SJSA1 (cell line): ENCODE measurements around the gene OOSP2. TPM values are rescaled to one million over a fixed set of nuclear protein-coding genes. Genes with fewer than 3 reads are reported as not detected.

Experiments
- DNase-seq, 2 experiments: peaks; one replicate each; pipeline ENCODE4 v3.0.0-alpha.2; 2015 to 2020; ENCODE audit warnings: low spot score in 2 of 2, low read depth in 1 of 2
- H3K27ac ChIP-seq: fragments of 250-450 bp; sonication (Bioruptor Pico); 2 replicates; pipeline ENCODE4 v1.5.1; 2020; ENCODE audit warnings: mild to moderate bottlenecking, moderate library complexity
- H3K27me3 ChIP-seq: fragments of 250-450 bp; sonication (Bioruptor Pico); replicated peaks from 2 replicates; pipeline ENCODE4 v1.5.1; 2020; ENCODE audit warnings: mild to moderate bottlenecking, moderate library complexity
- H3K36me3 ChIP-seq: fragments of 250-450 bp; sonication (Bioruptor Pico); 2 replicates; pipeline ENCODE4 v1.5.1; 2020; ENCODE audit warnings: mild to moderate bottlenecking
- H3K4me1 ChIP-seq: fragments of 250-450 bp; sonication (Bioruptor Pico); replicated peaks from 2 replicates; pipeline ENCODE4 v1.6.1; 2021; ENCODE audit warnings: mild to moderate bottlenecking
- H3K4me3 ChIP-seq: fragments of 250-450 bp; sonication (Bioruptor Pico); 2 replicates; pipeline ENCODE4 v1.5.1; 2020; ENCODE audit warnings: mild to moderate bottlenecking
- H3K9me3 ChIP-seq: fragments of 250-450 bp; sonication (Bioruptor Pico); replicated peaks from 2 replicates; pipeline ENCODE4 v1.5.1; 2020; ENCODE audit warnings: mild to moderate bottlenecking
- total RNA-seq: library from RNA; depleted of rRNA; stranded (reverse); fragments of >200 nt; shearing (Covaris generic); gene quantifications from 2 replicates; pipeline ENCODE4 v1.2.3, GENCODE V29; 2014; rRNA removed

OOSP2 gene
- total RNA-seq, 1 experiment from 2014 or later = not detected

- H3K36me3 ChIP-seq = no peaks in the 10 kb centered on the region
- no peak overlapping the region for H3K4me3 ChIP-seq
- no peaks in the 10 kb centered on the region for H3K4me1 ChIP-seq
- no peak for DNase-seq
- no peaks in the 10 kb centered on the region for H3K9me3 ChIP-seq
- H3K27me3 ChIP-seq = no peaks in the 10 kb centered on the region; the same call in none of the 2 replicates
- H3K27ac ChIP-seq = no peak overlapping the region
Observed at GRCh38 chr11:60095477-60096120, 55.4 kb downstream of the OOSP2 start.

- Histone ChIP-seq H3K27ac (no peak overlapping the region), H3K36me3 (no peaks in the 10 kb centered on the region), H3K27me3 (peaks cover 4% of the 10 kb centered on the region), H3K4me1 (no peaks in the 10 kb centered on the region), H3K9me3 (no peaks in the 10 kb centered on the region), H3K4me3 (no peak overlapping the region)
- DNase-seq = no peak
Observed at GRCh38 chr11:60097189-60097588, 57.0 kb downstream of the OOSP2 start.

Other genes starting within 250 kb of the OOSP2 start
- gene MRPL16, start 229.6 kb upstream of the OOSP2 start, total RNA-seq = 93.0 and 117 TPM in 2 replicates
- gene CBLIF, start 194.9 kb upstream of the OOSP2 start, total RNA-seq = not detected in 2 replicates
- not detected in 2 replicates for gene TCN1, start 173.9 kb upstream of the OOSP2 start, total RNA-seq
- not detected in 2 replicates for gene OOSP3, start 161.6 kb upstream of the OOSP2 start, total RNA-seq
- not detected in 2 replicates for gene OOSP1, start 102.0 kb upstream of the OOSP2 start, total RNA-seq
- gene OOSP4A, start 76.4 kb upstream of the OOSP2 start, total RNA-seq = not detected in 2 replicates
- gene OOSP4B, start 23.2 kb upstream of the OOSP2 start, total RNA-seq = not detected in 2 replicates
- not detected in 2 replicates for gene MS4A3, start 16.3 kb downstream of the OOSP2 start, total RNA-seq
- not detected in 2 replicates for gene MS4A2, start 48.3 kb downstream of the OOSP2 start, total RNA-seq
- not detected in 2 replicates for gene MS4A6A, start 142.7 kb downstream of the OOSP2 start, total RNA-seq
- not detected in 2 replicates for gene MS4A4E, start 202.7 kb downstream of the OOSP2 start, total RNA-seq
- gene MS4A4A, start 240.3 kb downstream of the OOSP2 start, total RNA-seq = 0.18 TPM in 1 of 2 replicates, not detected in the other